ENCODE results near the gene IL9. TPM values are rescaled to one million over a fixed set of nuclear protein-coding genes. Genes with fewer than 3 reads are reported as not detected.
"Not testable (repeated sequence)": the region's sequence is repeated elsewhere in the genome, so short reads cannot be mapped to it uniquely, and the experiment has no call there.

The IL9 gene
- total RNA-seq, 2 donors from 2014 or later = not detected

DNA sequence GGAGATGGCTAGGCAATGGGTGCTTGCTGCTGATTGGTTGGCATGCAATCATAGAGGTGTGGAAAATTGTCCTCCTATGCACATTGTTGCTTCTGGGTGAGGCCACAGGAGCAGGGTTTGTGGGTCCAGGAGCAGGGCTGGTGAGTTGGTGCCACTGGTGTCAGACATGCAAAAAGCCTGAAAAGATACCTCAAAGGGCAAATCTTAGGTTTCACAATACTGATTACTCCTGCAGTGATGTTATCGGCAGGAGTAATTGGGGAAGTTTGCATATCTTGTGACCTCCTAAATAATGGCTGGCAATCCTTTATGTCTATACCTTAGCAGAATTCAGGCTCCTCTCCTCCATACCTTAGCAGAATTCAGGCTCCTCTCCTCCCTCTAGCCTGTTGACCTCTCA, 36.0 kb downstream of the IL9 start:
- intact Hi-C loops (cut with DNase I) = no loop called here
- ATAC-seq = no peak

DNA sequence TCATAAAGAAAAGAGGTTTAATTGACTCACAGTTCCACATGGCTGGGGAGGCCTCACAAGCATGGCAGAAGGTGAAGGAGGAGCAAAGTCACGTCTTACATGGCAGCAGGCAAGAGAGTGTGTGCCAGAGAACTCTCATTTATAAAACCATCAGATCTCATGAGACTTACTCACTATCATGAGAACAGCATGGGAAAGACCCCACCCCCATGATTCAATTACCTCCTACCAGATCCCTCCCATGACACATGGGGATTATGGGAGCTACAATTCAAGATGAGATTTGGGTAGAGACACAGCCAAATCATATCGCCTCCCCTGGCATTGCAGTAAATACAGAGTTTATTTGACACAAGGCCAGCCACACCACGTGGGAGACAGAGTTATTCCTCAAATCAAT, 36.5 kb downstream of the IL9 start:
- ATAC-seq; H3K27ac ChIP-seq; H3K4me1 ChIP-seq; DNase-seq; H3K9me3 ChIP-seq; H3K4me3 ChIP-seq; intact Hi-C loops (cut with DNase I); H3K36me3 ChIP-seq (replicated peaks in 1 of 2; ENCODE audit: insufficient read depth in 1 of 2, low read depth in 2 of 2); H3K27me3 ChIP-seq: not testable (repeated sequence)
- 74 to 83% methylated on average over 3 of the region's 3 CpGs for WGBS, 2 donors

More for the DNA sequence above, 36.0 kb downstream of the IL9 start:
- H3K4me1 ChIP-seq = no peaks in the 10 kb centered on the region
- WGBS, 2 donors = 72 to 81% methylated on average over 1 of the region's 1 CpG
- DNase-seq = no peak
- no peak overlapping the region for H3K4me3 ChIP-seq
- H3K27ac ChIP-seq = no peak overlapping the region
- TF ChIP-seq POLR2A (IDR thresholded peaks at IDR 0.05) = no peak
- TF ChIP-seq, protein P1, sequence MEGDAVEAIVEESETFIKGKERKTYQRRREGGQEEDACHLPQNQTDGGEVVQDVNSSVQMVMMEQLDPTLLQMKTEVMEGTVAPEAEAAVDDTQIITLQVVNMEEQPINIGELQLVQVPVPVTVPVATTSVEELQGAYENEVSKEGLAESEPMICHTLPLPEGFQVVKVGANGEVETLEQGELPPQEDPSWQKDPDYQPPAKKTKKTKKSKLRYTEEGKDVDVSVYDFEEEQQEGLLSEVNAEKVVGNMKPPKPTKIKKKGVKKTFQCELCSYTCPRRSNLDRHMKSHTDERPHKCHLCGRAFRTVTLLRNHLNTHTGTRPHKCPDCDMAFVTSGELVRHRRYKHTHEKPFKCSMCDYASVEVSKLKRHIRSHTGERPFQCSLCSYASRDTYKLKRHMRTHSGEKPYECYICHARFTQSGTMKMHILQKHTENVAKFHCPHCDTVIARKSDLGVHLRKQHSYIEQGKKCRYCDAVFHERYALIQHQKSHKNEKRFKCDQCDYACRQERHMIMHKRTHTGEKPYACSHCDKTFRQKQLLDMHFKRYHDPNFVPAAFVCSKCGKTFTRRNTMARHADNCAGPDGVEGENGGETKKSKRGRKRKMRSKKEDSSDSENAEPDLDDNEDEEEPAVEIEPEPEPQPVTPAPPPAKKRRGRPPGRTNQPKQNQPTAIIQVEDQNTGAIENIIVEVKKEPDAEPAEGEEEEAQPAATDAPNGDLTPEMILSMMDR (IDR thresholded peaks at IDR 0.05) = no peak
- no peaks in the 10 kb centered on the region for H3K9me3 ChIP-seq
- no peaks in the 10 kb centered on the region for H3K36me3 ChIP-seq (replicated peaks in 1 of 2; ENCODE audit: insufficient read depth in 1 of 2, low read depth in 2 of 2)
- no peaks in the 10 kb centered on the region for H3K27me3 ChIP-seq

DNA sequence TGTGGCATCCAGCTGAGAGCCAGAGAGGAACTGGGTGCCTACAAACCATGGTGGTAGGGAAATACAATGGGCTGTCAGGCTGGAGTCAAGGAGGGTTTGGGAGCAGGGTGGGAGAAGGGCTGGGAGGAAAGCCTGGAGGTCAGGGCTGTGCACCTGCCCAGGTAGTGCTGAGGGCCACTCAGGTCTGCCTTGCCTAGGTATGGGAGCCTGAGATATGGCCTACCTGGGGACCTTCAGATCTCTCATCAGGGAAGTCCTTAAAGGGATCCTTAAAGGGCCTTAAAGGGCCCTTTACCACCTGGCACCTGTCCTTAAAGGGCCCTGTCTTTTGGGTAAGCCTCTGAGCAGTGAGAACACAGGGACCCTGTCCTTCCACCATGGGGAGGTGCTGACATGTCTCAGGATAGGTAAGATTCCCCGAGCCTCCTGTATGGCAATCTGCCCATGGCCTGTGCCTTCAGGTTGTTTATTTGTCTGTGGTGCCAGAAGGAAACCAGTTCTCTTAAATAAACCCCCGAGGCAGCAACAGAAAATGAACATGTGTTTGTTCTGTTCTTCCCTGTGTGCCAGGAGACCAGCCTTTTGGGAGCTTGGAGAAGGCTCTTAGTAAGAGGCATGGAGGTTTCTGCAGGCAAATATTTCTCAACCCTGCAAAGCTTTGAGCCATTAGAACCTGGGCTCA, 37.9 kb downstream of the IL9 start:
- DNase-seq (no peak), ATAC-seq (no peak)
- 40 to 69% methylated on average over 2 of the region's 2 CpGs for WGBS, 2 donors
- H3K9me3 ChIP-seq = no peaks in the 10 kb centered on the region
- no peak overlapping the region for H3K4me3 ChIP-seq
- no peaks in the 10 kb centered on the region for H3K36me3 ChIP-seq (replicated peaks in 1 of 2; ENCODE audit: insufficient read depth in 1 of 2, low read depth in 2 of 2)
- H3K4me1 ChIP-seq = no peaks in the 10 kb centered on the region
- no peak for TF ChIP-seq POLR2A (IDR thresholded peaks at IDR 0.05)
- TF ChIP-seq, protein P1 (IDR thresholded peaks at IDR 0.05) = no peak
- intact Hi-C loops (cut with DNase I) = no loop called here
- no peak overlapping the region for H3K27ac ChIP-seq
- no peaks in the 10 kb centered on the region for H3K27me3 ChIP-seq

DNA sequence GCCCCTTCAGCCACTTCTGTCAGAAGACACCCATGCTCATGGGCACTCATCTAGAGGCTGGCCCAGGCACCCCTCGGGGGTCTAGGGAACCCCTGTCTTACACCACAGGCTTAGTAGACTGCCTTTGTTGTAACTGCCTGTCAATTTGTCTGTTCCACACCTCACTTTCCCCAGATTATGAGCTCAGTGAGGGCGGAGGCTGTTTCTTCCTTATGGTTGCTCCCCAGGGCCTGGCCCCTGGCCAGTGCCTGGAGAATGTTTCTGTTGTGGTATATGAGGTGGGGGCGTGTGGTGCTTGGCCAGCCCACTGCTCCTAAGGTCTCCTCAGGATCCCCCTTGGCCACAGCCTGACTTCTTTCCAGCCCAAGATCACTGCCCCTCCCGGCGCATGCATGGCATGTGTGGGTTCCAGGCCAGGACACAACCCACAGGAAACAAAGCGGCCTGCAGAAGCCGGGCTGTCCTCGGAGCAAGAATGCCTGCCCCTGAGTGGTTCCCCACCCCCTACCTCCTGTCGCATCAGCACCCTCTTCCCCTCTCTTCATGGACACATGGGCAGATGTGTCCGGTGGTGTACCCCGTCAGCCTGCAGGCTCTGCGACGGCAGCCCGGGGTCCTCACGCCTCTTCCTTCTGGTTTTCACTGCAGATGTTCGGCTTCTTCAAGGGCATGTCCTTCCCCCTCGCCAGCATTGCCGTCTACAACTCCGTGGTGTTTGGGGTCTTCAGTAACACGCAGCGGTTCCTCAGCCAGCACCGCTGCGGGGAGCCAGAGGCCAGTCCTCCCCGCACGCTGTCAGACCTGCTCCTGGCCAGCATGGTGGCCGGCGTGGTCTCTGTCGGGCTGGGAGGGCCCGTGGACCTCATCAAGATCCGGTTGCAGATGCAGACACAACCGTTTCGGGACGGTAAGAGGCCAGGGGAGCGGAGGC, 43.5 kb downstream of the IL9 start:
- no peak overlapping the region for H3K4me3 ChIP-seq
- no peak for ATAC-seq
- TF ChIP-seq, protein P1 (IDR thresholded peaks at IDR 0.05) = no peak
- TF ChIP-seq POLR2A (IDR thresholded peaks at IDR 0.05) = no peak
- WGBS, 2 donors = 90 to 91% methylated on average over 28 to 34 of the region's 34 CpGs
- H3K27ac ChIP-seq = no peak overlapping the region
- no peaks in the 10 kb centered on the region for H3K36me3 ChIP-seq (replicated peaks in 1 of 2; ENCODE audit: insufficient read depth in 1 of 2, low read depth in 2 of 2)
- intact Hi-C loops (cut with DNase I) = no loop called here
- H3K27me3 ChIP-seq = no peaks in the 10 kb centered on the region
- H3K4me1 ChIP-seq = no peaks in the 10 kb centered on the region
- H3K9me3 ChIP-seq = no peaks in the 10 kb centered on the region
- DNase-seq = no peak

DNA sequence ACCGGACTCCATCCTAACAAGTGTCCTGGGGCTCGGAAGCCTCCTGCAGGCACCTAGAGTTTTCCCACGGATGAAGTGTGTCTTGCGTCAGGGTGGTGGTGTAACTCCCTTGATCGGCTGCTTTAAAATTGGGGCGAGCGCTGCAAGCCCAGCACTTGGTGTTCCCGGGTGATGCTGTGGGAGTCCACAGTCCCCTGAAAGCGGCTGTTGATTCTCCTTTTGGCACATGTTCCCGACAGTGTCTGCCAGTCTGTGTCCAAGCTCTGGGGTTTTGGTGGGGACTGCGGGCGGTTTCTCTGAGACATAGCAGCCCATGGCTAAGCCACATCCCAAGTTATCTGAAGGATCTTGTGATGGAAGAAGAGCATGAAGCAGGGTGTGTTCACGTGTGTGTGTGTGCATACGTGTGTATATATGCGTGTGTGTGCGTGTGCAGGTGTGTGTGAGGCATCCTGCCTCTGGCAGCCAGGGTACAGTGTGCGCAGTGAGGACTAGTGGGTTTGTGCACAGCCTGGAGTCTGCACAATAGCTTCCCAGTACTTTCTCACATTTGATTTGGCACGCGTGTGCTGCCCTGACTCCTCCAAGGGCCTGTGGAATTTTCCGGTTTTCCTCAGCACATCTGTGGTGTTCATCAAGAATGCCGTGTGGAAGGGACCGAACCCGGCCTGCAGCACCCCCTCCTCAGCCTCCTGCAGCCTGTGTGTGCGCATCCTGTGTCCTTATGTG, 44.3 kb downstream of the IL9 start:
- H3K4me3 ChIP-seq = no peak overlapping the region
- 83 to 87% methylated on average over 22 to 24 of the region's 24 CpGs for WGBS, 2 donors

More for the DNA sequence above, 44.3 kb downstream of the IL9 start:
- no peaks in the 10 kb centered on the region for H3K9me3 ChIP-seq
- intact Hi-C loops (cut with DNase I) = no loop called here
- TF ChIP-seq POLR2A (IDR thresholded peaks at IDR 0.05) = no peak
- TF ChIP-seq, protein P1 (IDR thresholded peaks at IDR 0.05) = no peak
- H3K27me3 ChIP-seq = no peaks in the 10 kb centered on the region
- H3K36me3 ChIP-seq (replicated peaks in 1 of 2; ENCODE audit: insufficient read depth in 1 of 2, low read depth in 2 of 2) = no peaks in the 10 kb centered on the region
- DNase-seq = no peak
- ATAC-seq = no peak
- no peaks in the 10 kb centered on the region for H3K4me1 ChIP-seq
- H3K27ac ChIP-seq = no peak overlapping the region

Data from body of pancreas (tissue), 4 donors.